Glutamatergic neuron (in vitro differentiated cells): ENCODE data around the gene WWOX. TPM values are rescaled to one million over a fixed set of nuclear protein-coding genes. Genes with fewer than 3 reads are reported as not detected.
A peak's percentile ranks its signal among the peaks of the same experiment; 100 is the strongest.

Source experiments
- DNase-seq: peaks from one replicate; pipeline ENCODE4 v3.0.0; 2022
- H3K27ac Mint-ChIP-seq: one replicate; pipeline ENCODE4 v1.8.0; 2020; ENCODE audit warnings: mild to moderate bottlenecking, mixed read lengths, inconsistent platforms; ENCODE audit not compliant: unreplicated experiment
- H3K27me3 Mint-ChIP-seq: one replicate; pipeline ENCODE4 v1.8.0; 2020; ENCODE audit warnings: mild to moderate bottlenecking, moderate library complexity, mixed read lengths, inconsistent platforms; ENCODE audit not compliant: unreplicated experiment
- H3K36me3 Mint-ChIP-seq: one replicate; pipeline ENCODE4 v1.8.0; 2020; ENCODE audit warnings: mild to moderate bottlenecking, mixed read lengths, inconsistent platforms; ENCODE audit not compliant: unreplicated experiment
- H3K4me1 Mint-ChIP-seq: one replicate; pipeline ENCODE4 v1.8.0; 2020; ENCODE audit warnings: mild to moderate bottlenecking, low read depth, mixed read lengths, inconsistent platforms; ENCODE audit not compliant: unreplicated experiment
- H3K4me3 Mint-ChIP-seq: one replicate; pipeline ENCODE4 v1.8.0; 2020; ENCODE audit warnings: mild to moderate bottlenecking, mixed read lengths, inconsistent platforms; ENCODE audit not compliant: unreplicated experiment
- H3K9me3 Mint-ChIP-seq: one replicate; pipeline ENCODE4 v1.8.0; 2020; ENCODE audit warnings: mild to moderate bottlenecking, moderate library complexity, mixed read lengths, inconsistent platforms; ENCODE audit not compliant: unreplicated experiment
- total RNA-seq: library from RNA; stranded (reverse); fragmentation: NEBNext Ultra II Directional; extraction: Animal tissue kit (Norgen Biotek cat#: 25700); gene quantifications from one replicate; pipeline ENCODE4 v1.2.1, GENCODE V29; 2021; ENCODE audit not compliant: unreplicated experiment
- TF ChIP-seq, protein P1 (sequence below): fragments of 200-600 bp; sonication (generic); IDR thresholded peaks from one replicate; pipeline ENCODE4 v1.5.0; 2021; ENCODE audit not compliant: partially characterized antibody, unreplicated experiment

The WWOX gene
- total RNA-seq, 1 donor from 2014 or later: 10.3 TPM

DNA sequence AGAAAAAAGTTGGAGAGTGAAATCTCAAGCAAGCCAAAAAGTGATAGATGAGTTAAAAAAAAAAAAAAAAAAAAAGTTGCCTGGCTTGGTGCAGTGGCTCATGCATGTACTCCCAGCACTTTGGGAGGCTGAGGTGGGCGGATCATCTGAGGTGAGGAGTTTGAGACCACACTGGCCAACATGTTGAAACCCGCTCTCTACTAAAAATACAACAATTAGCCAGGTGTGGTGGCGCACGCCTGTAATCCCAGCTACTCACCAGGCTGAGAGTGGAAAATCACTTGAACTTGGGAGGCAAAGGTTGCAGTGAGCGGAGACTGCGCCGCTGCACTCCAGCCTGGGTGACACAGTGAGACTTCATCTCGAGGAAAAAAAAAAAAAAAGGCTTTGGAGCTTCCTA is 668.8 kb downstream of the WWOX start:
- Mint-ChIP-seq H3K4me3 (no peak overlapping the region), H3K27me3 (peaks cover 3% of the 10 kb centered on the region), H3K9me3 (no peaks in the 10 kb centered on the region), H3K36me3 (no peaks in the 10 kb centered on the region), H3K4me1 (peaks cover 1% of the 10 kb centered on the region), H3K27ac (no peak overlapping the region)
- TF ChIP-seq, protein P1, sequence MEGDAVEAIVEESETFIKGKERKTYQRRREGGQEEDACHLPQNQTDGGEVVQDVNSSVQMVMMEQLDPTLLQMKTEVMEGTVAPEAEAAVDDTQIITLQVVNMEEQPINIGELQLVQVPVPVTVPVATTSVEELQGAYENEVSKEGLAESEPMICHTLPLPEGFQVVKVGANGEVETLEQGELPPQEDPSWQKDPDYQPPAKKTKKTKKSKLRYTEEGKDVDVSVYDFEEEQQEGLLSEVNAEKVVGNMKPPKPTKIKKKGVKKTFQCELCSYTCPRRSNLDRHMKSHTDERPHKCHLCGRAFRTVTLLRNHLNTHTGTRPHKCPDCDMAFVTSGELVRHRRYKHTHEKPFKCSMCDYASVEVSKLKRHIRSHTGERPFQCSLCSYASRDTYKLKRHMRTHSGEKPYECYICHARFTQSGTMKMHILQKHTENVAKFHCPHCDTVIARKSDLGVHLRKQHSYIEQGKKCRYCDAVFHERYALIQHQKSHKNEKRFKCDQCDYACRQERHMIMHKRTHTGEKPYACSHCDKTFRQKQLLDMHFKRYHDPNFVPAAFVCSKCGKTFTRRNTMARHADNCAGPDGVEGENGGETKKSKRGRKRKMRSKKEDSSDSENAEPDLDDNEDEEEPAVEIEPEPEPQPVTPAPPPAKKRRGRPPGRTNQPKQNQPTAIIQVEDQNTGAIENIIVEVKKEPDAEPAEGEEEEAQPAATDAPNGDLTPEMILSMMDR: no peak
- DNase-seq: no peak

DNA sequence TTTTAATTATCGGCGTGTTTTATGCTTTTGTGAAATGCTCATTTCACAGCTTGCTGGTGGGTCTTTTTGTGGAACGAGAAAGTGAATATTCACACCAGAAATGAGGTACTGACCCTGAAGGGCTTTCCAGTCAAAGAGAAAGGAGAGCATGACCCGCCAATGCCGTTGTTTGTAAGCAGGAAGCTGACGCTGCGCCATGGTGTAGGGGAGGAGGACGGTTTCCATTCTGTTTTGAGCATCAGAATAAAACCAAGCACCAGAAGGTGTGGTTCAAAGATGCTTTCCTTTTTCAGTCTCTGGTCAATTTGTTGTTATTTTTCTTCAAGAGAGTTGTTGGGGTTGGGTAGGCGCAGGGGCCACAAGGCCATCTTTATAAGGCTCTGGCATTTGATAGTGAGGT is 669.3 kb downstream of the WWOX start:
- peaks cover 1% of the 10 kb centered on the region for H3K4me1 Mint-ChIP-seq
- H3K27ac Mint-ChIP-seq: no peak overlapping the region
- H3K4me3 Mint-ChIP-seq: no peak overlapping the region
- no peak for DNase-seq
- peaks cover 3% of the 10 kb centered on the region for H3K27me3 Mint-ChIP-seq
- H3K9me3 Mint-ChIP-seq: peaks cover 3% of the 10 kb centered on the region
- H3K36me3 Mint-ChIP-seq: no peaks in the 10 kb centered on the region
- TF ChIP-seq, protein P1: no peak

DNA sequence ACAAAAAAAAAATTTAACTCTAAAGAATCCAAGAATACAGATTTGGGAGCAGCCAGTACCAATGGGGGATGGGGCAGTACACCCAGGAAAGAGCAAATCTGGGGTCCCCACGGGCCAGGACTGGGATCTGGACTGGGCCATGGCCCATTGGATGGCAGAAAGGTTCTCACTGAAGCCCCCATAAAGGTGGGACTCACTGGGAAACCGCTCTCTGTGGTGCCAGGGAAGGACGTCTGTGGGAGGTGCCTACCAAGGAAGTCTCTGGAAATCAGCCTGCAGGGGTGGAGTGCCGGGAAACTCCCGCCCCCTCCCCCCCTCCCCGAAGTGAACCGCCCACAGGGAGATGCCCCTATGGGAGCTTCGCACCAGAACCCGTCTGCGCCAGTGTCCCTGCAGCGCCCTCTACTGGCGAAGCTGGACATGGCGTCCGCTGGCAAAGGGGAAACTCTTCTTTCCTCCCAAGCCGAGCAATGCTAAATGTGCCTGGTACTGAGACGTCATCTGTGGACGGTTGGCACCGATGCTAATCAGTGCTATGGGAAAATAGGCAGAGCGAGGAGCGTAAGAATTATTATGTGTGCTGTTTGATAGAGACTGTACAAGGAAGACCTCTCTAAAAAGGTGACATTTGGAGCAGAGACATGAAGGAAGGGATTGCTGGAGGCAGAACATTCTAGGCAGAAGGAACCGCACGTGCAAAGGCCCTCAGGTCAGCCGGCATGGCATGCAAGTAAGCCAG is 671.1 kb downstream of the WWOX start:
- Mint-ChIP-seq H3K27ac (no peak overlapping the region), H3K4me1 (peaks cover 6% of the 10 kb centered on the region), H3K9me3 (peaks cover 12% of the 10 kb centered on the region), H3K4me3 (no peak overlapping the region), H3K36me3 (no peaks in the 10 kb centered on the region), H3K27me3 (peaks cover 3% of the 10 kb centered on the region)
- TF ChIP-seq, protein P1: peak; percentile 91
- DNase-seq: peak; percentile 79

DNA sequence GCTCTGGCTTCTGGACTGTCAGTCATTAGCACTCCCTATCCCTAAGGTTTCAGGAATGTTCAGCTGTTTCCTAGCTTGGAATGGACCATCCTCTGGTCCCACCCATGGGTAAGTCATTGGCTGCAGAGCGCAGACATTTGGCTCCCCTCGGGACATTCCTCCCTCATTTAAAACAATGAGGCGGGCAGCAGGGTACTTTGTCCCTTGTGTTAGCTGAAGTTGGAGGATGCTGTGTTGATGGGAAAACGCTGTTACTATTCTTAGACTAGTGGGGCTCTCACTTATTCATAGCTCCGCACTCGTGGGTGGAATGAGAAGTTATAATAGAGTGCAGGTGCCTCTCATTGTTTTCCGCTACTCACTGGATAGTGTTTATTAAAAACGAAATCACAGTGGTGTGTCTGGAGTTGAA is 673.8 kb downstream of the WWOX start:
- Mint-ChIP-seq H3K4me3 (no peak overlapping the region), H3K4me1 (peaks cover 6% of the 10 kb centered on the region), H3K27me3 (peaks cover 3% of the 10 kb centered on the region), H3K9me3 (peaks cover 12% of the 10 kb centered on the region), H3K36me3 (no peaks in the 10 kb centered on the region), H3K27ac (no peak overlapping the region)
- TF ChIP-seq, protein P1: no peak
- DNase-seq: no peak

DNA sequence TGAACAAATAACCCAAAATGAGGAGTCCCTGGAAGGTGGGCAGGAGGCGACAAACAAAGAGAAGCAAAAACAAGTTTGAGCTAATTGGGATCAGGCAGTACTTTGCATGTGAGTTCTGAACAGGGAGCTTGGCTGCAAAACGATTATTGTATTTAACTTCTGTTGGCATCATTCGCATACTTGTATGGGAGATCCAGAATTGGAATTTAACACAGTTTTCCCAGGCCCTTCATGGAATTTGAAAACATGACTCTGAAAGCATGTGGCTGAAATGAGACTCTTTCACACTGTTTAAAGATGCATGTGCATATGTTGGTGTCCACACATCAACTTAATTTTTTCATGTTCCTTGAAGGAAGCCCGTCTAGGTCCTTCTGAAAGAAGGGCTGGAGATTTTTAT is 674.3 kb downstream of the WWOX start:
- H3K27ac Mint-ChIP-seq: no peak overlapping the region
- TF ChIP-seq, protein P1: no peak
- H3K36me3 Mint-ChIP-seq: no peaks in the 10 kb centered on the region
- peaks cover 3% of the 10 kb centered on the region for H3K27me3 Mint-ChIP-seq
- no peak overlapping the region for H3K4me3 Mint-ChIP-seq
- H3K4me1 Mint-ChIP-seq: peaks cover 6% of the 10 kb centered on the region
- H3K9me3 Mint-ChIP-seq: peaks cover 12% of the 10 kb centered on the region
- no peak for DNase-seq
